ELR (cell line): ENCODE data around the gene ADCY1.
"Not testable (repeated sequence)": the region's sequence is repeated elsewhere in the genome, so short reads cannot be mapped to it uniquely, and the experiment has no call there.

Source experiments
- DNase-seq: peaks from one replicate; pipeline ENCODE4 v3.0.0-alpha.2; 2015; ENCODE audit warnings: low read depth

The ADCY1 gene

DNA sequence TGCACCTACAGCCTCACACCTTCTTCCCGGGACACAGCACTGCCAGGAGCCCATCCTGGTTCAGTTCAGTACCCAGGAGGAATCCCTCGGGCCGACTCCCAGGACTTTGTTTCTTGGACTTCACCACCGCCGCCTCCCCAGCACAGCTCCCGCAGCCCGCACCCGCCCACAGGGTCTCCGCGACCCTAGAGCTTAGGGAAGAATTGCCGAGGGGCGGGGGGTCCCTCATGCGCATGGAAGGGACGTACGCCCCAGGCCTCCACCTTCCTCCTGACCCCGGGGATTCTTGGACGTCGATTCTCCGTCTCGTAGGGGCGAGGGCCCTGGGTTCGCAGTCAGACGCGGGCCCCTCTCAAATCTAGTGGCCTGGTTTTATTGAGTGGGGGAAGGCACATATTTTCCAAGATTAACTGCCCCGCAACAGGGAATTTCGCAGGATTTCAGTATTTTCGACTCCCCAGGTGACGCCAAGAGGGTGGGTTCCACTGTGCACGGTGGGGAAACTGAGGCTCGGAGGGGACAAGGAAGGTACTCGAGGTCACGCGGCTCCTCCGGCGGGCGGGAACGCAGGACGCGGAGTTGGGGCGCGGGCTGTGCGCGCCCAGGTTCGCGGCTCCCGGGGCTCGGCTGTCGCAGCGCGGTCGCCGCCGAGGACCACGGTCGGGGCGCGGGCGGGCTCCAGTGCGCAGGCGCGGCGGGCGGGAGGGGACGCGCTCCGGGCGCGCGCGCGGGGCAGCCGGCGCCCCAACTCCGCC is at the start of gene ADCY1:
ADCY1 (plus strand) TSS at position 708 of the 755 bp plus-strand sequence. CDS start 176 bp downstream, outside the sequence.
- DNase-seq = no peak

DNA sequence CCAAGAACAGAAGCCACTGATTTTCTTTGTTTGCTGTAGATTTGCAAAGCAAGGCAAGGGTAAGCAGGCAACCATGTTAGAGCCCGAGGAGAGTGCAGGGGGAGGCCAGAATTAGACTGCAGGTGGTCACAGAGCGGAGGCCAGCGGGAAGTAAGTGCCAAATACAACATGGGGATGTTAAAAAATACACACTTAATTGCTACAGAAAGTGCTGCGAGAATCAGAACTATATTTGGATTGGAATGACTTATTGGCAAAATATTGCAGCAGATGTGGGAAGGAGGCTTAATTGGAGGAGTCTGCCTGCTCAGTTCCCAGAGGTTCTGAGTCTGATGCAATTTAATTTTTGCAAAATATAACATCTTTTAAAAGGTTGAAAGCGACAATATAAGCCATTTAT is 49.7 kb upstream of the ADCY1 start:
- no peak for DNase-seq

DNA sequence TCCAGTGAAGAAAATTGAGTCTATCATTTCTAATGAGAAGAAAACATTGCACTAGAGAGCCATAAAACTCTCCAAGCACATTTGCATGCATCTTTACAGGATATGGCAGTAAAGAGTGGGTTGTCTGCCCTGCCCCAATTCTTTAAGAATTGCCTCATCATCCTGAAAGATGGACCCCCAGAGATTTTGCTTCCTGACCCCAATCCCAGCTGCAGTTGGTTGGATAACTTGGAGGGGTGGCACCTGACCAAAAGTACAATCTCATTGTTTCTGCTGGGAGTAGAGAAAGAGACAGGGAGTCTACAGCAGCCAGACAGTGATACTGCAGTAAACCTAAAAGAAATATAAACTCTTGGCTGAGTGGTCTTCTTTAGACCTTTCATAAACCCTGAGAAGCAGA is 49.1 kb upstream of the ADCY1 start:
- DNase-seq = no peak

DNA sequence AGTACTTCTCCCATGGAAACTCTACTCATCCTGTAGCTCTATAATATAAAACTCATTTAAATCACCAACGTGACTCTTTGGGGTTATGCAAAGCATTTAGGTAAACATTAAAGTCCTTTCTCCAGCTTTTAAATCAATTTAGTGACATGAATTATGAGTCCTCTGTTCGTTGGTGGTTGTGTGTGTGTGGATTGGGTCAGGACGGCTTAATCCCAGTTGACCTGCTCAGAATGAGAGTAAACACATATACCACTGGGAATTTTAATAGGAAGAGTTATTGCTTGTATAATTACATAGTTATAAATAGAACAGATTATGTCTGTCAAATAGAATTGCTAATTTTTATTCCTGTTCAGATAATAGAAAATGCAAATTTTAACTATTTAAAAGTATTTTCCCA is 30.7 kb upstream of the ADCY1 start:
- no peak for DNase-seq

DNA sequence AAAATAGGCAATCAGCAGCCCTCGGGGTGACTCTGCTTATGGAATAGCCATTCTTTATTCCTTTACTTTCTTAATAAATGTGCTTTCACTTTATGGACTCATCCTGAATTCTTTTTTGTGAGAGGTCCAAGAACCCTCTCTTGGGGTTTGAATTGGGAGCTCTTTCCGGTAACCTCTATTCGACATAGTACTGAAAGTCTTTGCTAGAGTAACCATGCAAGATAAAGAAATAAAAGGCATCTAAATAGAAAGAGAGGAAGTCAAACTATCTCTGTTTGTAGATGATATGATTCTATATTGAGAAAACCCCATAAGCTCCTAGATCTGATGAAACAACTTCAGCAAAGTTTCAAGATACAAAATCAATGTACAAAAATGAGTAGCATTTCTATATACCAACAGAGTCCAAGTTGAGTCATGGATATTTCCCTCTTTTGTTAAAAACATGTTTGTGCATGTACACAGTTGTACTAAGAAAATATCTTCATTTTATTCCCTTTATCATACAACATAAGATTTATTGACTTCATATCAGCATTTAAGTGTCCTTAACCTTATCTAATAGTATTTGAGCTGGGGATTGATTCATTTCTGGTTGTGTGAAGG is 29.0 kb upstream of the ADCY1 start:
- DNase-seq = not testable (repeated sequence)

DNA sequence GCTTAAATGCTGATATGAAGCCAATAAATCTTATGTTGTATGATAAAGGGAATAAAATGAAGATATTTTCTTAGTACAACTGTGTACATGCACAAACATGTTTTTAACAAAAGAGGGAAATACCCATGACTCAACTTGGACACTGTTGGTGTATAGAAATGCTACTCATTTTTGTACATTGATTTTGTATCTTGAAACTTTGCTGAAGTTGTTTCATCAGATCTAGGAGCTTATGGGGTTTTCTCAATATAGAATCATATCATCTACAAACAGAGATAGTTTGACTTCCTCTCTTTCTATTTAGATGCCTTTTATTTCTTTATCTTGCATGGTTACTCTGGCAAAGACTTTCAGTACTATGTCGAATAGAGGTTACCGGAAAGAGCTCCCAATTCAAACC is 25.3 kb upstream of the ADCY1 start:
- not testable (repeated sequence) for DNase-seq

DNA sequence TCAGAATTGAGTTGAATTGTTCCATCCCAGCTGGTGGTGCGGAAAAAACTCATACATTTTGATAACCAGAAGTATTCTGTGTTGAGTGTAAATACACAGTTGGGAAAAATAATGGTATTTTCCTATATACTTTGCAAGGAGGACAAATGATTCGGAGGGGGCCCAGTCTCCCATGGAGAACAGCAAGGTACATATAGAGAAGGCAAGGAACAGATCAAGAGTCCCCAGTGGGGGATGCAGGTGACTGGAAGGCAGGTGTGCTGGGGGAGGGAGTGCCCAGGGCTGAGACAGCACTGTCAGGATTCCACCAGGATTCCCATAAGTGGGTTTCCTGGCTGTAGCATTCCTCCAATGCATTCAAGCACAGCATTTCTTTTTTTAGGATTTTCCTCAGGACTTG is 10.8 kb upstream of the ADCY1 start:
- DNase-seq = no peak

DNA sequence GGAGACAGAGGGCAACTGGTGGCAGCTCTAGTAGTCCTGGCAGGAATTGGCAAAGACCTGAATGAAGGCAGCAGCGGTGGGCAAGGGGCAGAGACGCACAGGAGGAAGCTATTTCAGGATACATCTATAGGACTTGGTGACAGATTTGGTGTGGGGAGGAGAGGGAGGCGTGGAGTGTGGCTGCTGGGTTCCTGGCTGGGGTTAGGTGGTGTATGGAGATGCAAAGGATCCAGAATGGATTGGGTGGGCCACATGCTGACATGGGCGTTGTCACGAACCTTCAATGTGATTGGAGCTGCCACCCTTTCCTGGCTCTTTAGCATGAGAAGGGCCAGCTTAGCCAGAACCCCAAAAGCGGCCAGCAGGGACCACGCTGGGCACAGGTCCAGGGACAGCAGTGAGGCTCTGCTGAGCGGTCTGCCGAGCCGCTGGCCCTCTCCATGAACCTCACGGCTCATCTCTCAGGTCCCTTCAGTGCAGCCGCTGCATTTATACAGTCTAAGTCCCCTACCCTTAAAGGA is 10.2 kb upstream of the ADCY1 start:
- DNase-seq = no peak

DNA sequence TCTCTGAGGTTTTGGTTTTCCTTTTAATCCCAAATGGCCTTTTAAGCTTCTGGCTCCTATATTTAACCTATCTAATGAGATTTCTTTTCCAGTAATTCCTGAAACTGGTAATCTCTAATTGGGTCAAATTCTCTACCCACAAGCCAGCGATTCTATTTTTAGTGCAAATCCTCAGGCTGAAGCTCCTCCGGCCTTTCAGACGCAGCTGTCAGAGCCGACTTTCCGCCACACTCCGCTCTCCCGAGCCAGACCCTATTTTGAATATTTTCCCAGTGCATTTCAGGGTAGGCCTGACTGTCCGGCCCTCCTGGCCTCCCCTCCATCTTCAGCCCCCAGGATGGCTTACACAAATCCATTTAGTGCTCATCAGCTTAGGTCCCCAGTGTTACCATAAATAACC is 9.7 kb upstream of the ADCY1 start:
- no peak for DNase-seq

DNA sequence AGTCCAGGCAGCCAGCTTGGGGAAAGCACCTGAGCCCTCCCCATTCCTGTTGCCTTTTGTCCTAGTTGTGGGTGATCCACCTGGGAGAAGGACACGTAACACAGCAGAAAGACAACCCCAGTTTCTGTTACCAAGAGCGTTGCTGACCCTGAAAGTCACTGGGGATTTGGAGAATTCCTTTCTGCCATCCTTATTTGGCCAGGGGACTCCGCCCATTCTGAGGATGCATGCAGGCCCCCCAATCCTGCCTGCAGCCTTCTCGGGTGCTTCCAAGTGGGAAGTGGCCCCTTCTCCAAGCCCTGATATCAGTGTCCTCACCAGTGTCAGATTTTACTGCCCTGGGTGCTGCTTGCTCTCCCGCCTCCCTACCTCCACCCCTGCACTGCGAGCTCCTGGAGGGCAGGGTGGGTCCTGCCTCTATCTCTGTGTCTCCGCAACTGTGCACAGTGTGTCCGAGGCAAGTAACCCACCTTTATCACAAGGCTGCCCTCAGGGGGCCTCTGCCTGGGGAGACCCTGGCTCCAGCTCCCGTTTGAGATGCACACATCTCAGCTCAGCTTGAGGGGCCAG is 9.2 kb upstream of the ADCY1 start:
- DNase-seq = no peak

DNA sequence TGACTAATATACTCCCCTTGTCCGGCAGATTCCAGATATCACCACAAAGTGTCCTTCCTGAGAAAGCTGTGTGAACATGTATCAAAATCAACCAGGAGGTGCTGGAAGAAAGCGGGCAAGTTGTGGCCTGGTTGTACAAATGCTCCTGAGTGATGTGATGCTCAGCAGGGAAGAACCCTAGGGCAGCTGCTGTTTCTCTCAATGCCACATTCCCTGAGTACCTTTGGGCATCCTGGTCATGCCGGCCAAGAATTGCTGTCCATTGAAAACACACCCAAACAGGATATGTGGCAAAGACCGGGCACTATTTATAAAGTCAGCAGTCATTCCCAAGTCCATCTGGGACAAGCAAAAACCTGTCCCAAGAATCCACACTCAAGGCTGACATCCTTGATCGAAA is 7.8 kb upstream of the ADCY1 start:
- DNase-seq = no peak

DNA sequence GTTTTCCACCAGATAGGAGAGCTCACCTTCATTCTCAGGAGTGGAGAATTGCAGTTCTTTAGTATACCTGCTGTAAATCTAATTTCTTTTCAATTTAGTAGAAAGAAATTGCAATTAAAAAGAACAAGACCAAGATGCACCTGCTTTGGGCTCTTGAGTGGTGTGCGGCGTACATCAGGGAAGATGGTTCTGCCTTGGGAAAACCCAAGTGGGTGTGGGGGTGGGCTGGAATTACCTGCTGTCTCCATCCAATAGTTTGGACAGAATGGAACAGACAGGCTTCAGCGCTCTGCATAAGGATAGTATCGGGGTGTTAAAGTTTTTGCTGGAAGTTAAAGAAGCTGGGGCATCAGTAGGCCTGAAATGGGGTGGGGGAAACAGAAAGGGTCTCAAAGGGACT is 7.2 kb upstream of the ADCY1 start:
- no peak for DNase-seq

DNA sequence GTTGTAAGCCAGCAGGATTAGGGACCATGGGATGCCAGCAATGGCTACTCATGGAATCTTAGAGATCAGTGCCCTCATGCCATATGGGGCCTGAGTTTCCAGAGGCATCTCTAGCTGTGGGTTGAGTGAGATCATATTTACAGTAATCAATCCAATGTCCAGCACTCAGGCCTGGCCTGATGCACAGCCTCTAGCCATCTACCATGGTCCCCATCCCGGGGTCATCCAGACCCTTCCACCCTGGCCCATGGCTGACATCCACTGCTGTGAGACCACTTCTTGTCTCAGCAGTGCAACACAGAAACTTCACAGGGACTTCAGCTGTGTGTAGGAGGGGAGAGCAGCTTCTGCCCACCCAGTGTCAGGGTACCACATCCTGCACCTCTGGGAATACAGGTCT is 6.5 kb upstream of the ADCY1 start:
- no peak for DNase-seq

DNA sequence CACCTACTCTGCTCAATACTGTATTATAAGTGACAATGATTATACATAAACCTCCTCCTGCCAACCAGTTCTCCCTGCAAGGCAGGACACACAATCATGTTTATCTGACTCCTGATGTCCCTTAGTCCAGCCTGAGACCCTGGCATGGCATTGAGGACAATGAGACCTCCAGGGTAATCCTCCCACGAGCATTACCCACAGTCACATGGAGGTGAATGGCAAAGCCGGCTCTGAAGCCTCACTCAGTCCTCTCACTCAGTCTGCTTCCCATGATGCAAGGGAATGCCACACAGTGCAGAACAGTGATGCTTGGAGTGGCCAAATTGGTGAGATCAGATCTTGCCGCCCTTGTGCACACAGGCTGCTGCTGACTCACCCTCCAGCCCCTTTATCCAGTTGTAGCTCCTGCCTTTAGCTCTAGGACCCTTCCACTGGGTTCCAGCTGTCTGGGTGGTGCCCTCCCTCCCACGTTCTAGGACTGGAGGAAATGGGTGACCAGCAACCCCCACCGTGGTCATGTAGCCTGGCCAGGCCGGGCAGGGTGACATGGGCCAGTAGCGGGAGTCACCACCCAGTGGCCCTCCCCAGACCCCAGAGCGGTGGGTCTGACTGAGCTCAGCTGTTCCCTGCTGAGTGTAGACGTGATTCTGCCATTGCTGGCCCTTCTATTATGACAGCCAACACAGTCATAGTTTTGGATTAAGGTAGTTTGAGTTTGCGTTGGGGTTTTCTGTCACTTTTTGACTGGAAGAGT is 5.5 kb upstream of the ADCY1 start:
- no peak for DNase-seq

DNA sequence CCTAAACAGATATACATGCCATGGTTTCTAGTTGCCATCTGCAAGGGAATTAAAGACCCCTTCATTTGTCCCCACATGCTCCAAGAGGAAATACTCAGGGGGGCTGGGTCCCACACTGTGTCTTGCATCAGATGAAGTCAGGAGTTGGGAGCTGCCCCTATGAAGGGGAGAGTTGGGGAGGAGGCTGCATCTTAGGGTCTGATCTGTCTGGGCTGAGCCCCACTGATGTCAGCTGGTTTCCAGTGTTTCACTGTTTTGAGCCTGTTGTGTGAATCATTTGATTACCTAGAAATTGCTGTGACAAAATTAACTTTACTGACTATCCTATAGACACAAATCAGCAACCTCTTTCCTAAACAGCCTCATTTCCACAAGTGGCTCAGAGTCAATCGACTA is 4.9 kb upstream of the ADCY1 start:
- DNase-seq = no peak

DNA sequence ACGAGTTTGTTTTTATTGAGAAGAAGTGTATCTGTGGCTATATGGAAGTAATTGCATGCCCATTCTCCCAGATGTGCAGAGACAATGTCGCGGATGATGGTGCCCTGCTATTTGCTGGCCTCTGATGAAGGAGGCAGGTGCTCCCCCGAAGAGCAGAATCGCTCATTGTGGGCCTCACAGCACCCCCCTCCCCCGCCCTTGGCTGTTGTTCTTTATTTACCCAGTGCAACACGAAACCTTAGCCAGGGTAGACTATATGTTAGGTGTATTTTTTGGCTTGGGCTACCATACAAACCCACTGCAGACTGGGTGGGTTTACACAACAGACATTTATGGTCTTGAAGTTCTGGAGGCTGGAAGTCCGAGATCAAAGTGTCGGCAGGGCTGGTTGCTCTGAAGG is 3.4 kb upstream of the ADCY1 start:
- no peak for DNase-seq

DNA sequence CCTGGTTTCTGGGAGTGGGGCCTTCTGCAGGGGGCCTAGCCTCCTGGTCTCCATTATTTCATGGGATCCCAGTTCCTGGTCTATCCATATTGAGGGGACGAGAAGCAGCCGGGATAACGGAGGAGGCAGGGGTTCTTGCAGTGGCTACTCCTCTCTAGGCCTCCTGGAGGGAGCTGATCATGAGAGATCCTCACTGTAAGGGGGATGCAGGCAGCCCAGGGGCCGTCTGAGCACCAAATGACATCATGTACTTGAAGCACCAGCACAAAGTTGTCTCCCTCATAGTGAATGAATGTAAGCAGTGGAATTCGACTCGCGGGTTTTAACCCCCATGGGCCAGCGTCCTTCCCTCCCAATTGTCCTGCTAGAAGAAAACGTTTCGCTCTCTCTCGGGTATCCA is 964 bp upstream of the ADCY1 start:
- no peak for DNase-seq

DNA sequence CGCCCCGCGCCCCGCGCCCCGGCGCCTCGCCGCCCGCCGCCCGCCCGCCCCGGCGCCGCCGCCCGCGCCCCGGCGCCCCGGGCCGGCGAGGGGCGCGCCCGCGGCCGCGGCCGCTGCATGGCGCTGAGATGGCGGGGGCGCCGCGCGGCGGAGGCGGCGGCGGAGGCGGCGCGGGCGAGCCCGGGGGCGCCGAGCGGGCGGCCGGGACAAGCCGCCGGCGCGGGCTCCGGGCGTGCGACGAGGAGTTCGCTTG is 174 bp downstream of the ADCY1 start:
- DNase-seq = no peak

DNA sequence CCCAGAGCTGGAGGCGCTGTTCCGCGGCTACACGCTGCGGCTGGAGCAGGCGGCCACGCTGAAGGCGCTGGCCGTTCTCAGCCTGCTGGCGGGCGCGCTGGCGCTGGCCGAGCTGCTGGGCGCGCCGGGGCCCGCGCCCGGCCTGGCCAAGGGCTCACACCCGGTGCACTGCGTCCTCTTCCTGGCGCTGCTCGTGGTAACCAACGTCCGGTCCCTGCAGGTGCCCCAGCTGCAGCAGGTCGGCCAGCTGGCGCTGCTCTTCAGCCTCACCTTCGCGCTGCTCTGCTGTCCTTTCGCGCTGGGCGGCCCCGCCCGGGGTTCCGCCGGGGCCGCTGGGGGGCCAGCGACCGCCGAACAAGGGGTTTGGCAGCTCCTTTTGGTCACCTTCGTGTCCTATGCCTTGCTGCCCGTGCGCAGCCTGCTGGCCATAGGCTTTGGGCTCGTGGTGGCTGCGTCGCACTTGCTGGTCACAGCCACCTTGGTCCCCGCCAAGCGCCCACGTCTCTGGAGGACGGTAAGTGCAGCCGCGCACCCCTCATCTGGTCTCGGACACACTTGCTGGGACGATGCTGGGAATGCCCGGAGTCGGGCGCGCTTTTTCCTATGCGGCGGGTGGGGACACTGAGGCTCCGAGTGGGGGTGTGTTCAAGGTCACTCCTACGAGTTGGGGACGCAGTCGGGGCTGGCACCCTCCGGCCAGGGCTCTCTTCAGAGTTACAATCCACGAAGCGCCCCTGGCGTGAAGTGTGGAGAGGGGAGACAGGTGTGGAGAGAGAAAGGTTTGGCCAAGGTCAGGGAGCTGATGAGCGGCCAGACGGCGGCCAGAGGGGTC is 717 bp downstream of the ADCY1 start:
- DNase-seq = peak; percentile 44

DNA sequence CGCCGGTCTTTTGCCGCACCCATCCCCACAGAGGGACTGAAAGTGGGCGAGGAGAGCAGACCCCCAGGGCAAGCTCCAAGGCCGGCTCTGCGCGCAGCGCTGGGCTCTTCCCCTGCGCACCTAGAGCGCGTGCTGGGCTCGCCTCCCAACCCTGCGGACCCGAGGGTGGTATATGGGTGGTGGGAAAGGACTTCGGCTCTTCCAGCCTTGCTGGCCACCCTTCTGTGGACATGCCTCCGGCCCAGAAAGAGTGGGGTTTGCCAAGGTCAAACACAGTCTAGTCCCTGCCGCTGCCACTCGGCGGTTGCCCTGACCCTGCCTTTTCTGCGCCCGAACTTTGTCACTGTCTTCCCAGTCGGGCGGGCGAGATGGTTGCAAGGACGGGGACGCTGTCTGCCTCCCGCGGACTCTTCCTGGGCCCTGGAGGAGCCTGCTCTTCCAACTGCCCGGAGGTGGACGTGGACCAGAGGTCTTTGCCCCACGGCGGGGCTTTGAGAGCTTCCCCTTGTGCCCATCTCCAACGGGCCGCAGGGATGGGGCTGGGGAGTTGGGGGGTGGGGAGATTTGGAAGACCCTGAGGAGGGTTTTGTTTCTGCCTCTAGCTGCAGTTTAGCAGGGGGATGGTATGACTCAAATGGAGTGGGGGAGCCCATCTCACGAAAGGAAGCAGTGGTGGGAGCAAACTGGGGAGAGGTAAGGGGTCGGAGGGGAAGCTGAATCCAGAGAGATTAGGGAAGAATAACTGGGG is 1.5 kb downstream of the ADCY1 start:
- no peak for DNase-seq

DNA sequence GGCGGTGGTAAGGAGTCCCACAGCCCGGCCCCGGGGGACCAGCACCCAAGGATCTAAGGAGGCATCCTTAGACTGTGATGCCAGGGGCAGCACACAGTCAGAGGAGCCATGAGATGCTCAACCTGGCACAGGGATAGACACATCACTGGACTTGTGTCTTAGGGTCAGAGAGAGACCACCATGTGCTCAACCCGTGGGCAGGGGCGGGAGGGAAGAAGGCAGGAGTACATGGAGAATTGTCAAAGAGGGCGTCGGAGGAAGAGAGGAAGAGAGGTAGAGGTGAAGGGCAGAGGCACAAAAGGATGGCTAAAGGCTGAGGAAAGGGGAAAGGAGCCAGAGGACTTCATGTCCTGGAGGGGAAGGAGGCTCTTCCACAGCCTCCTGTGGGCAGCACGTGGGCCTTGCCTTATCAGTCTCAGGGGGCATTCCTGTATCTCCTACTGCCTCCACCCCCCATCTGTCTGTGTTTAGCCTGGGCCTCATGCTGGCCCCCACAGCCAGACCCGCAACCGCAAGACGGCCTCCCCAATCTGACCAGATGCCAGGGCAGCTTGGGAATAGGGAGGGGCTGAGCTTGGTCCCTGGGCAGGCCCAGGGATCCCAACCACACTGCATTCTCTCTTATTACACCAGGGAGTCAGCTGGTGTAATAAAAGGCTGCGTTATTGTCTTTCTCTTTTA is 2.2 kb downstream of the ADCY1 start:
- no peak for DNase-seq
